HT-29 (cell line): ENCODE data around the gene DNAH14. TPM values are rescaled to one million over a fixed set of nuclear protein-coding genes. Genes with fewer than 3 reads are reported as not detected.
"Not testable (repeated sequence)": the region's sequence is repeated elsewhere in the genome, so short reads cannot be mapped to it uniquely, and the experiment has no call there.

Experiments
- DNase-seq: peaks from one replicate; pipeline ENCODE4 v3.0.0-alpha.2; 2015; ENCODE audit warnings: low spot score
- total RNA-seq: library from RNA; depleted of rRNA; stranded (reverse); fragments of >200 nt; shearing (Covaris generic); gene quantifications from 2 replicates; pipeline ENCODE4 v1.2.3, GENCODE V29; 2014

The DNAH14 gene
- total RNA-seq, 1 experiment from 2014 or later: 3.9 TPM

DNA sequence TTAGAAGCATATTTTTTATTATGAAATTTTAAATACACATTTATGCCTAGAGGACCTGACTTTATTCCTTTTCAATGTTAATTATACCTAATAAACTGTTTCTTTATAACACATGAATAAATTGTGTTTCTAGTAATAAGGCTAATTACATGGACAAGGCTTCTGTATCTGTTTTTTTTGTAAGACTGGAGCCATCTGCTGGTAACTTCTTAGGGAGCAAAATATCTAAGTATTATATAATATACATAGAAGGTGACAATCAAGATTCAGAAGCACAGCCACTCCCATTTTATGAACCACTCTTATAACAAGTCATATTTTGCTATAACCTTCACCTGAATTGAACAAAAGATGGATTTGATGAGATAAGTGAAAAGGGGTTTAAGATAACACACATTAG is 414.1 kb downstream of the DNAH14 start:
- peak; percentile 46 for DNase-seq

DNA sequence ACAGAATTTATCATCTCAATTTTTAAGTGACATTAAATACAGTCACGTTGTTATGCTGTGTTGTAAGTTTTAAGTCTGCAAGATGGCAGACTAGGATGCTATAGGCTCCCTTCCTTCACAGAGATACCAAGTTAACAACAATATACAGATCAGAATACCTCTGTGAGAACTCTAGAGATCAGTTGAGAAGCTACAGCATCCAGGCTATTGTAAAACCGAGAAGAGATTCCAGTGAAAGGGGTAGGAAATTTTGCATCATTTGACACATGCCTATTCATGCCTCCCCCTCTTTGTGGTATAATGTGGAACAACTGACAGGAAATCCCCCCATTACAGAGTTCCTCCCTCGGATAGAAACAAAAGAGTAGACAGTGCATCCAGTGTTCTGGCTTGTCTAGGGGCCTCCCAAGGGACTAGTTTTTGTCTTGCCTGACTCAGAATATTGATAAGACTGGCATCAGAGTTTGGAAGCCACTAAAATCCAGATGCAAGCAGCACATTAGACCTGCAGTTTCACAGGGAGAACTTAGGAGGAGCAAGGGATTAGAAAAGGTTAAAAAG is 417.7 kb downstream of the DNAH14 start:
- DNase-seq: no peak

DNA sequence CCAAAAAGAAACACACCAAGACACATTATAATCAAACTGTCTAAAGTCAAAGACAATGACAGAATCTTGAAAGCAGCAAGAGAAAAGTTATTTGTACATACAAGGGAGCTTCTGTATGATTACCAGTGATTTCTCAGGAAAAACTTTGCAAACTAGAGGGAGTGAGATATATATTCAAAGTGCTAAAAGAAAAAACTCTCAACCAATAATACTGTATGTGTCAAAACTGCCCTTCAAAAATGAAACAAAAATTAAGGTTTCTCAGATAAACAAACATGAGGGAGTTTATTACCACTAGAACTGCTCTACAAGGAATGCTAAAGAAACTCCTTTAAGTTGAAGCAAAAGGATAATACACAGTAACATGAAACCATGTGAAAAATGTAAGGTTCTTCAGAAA is 418.9 kb downstream of the DNAH14 start:
- no peak for DNase-seq

DNA sequence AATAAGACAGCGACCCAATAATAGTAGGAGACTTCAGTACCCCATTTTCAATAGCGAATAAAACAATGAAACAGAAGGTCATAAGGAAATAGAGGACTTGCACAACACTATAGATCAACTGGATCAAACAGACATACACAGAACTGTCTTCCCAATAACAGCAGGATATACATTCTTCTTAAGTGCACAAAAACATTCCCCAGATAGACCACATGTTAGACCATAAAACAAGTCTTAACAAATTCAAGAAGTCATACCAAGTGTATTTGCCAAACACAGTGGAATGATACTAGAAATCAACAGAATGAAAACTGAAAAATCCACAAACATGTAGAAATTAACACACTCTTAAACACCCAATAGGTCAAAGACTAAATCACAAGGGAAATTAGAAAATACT is 420.4 kb downstream of the DNAH14 start:
- DNase-seq: no peak

DNA sequence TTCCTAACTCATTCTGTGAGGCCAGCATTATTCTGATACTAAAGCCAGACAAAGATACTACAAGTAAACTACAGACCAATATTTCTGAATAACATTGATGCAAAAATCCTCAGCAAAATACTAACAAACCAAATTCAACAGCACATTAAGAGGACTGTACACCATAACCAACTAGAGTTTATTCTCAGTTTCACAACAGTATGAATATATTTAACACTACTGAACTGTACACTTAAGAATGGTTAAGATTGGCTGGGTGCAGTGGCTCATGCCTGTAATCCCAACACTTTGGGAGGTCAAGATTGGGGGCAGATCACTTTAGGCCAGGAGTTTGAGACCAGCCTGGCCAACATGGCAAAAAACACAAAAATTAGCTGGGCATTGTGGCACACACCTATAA is 421.4 kb downstream of the DNAH14 start:
- no peak for DNase-seq

DNA sequence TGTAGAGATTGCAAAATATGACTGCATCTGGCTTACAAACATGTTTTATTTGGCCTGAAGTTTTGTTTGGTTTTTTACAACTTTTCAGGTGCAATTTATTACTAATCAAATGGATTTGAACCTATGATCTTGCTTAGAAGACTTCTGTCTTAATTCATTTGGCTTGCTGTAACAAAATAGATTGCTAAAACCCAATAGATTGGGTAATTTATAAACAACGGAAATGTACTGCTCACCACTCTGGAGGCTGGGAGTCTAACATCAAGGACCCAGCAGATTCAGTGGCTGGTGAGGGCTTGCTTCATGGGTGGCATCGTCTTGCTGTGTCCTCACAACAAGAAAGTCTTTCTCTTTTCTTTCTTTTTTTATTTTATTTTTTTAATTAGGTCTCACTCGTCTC is 425.4 kb downstream of the DNAH14 start:
- DNase-seq: no peak

DNA sequence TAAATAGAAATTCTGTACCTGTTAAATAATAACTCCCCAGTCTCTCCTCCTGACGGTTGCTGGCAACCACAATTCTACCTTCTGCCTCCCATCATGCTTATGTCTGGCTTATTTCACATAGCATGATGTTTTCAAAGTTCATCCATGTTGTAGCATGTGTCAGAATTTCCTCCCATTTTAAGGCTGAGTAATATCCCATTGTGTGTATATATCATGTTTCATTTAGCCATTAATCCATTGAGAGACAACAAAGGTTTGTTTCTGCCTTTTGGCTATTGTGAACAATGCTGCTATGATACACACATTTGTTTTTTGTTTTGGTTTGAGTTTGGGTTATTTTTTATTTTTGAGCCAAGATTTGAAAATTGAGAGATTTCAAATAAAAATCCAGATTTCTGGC is 426.4 kb downstream of the DNAH14 start:
- no peak for DNase-seq

DNA sequence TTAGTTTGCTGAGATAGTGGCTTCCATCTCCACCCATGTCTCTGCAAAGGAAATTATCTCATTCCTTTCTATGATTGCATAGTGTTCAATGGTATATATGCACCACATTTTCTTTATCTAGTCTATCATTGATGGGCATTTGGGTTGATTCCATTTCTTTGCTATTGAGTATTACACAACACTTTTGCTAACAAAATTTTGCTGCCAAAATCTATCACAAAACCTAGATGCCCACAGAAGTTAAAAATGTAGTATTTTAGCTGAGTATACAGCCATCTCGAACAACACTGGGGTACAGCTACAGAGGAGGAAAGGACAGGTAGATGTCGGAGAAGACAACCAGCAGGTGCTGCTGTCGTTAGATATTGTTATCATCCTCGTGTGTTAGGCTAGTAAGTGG is 430.6 kb downstream of the DNAH14 start:
- DNase-seq: no peak

DNA sequence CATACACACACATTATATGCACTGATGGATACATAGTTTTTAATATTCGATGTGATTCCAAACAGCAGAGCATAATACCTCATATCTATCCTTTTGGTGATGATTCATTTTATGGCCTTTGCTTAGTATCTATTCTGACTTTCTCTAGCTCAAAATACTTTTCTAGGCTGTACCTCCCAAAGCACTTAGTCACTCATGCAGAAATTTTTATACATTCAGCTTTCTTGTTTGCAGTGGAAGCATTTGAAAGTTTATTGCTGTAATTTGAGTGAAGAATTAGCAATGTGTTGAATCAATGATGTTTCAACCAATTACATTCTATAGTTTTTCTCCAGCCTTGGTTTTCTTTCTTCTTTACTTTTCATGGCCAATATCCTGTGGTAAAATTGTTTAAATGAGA is 431.7 kb downstream of the DNAH14 start:
- no peak for DNase-seq

DNA sequence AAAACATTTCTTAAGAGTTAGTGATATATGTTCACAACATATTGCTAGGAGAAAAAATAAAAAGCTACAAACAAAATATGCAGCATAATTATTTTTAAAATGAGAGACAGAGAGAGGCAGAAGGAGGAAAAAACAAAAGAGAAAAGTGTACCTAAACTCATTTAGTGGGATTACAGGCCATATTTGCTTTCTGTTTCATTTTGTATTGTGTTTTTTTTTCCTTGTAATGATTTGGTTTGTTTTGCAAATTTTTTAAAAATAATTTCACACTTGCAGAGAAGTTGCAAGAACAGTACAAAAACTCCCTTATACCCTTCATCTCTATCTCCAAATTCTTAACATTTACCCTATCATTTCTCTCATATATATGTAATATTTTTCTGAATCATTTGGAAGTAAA is 433.3 kb downstream of the DNAH14 start:
- no peak for DNase-seq

DNA sequence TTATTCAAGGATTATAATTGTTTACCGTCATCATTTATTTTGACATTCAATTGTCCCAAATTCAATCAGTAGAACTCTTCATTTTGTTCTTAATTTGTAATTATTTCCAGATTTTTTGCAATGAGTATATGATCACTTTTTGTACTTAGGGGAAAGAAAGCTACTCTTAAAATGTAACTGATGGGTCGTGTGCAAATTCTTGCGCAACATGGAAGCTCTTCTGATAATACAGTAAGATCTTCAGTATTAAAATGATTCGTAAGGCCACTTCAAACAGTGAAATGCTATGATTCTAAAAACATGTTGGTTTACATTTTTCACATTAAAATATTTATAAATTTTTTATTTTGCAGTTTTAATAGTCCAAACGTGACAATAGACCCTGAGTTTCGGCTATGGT is 435.0 kb downstream of the DNAH14 start:
- DNase-seq: no peak

DNA sequence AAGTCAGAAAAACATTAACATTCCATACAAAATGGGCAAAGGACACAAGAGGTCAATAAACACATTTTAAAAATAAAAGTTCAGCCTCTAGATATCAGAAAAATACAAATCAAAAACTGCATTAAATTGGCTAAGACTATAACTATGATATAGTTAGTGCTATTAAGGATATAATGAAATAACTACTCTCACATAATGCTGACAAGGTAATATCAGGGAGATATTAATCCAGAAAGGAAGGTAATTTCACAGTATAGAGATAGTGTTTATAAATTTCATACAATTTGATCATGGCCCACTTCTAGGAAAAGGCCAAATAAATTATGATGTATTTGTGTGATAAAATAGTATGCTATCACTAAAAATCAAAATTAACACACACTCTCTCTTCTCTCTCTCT is 436.5 kb downstream of the DNAH14 start:
- no peak for DNase-seq

DNA sequence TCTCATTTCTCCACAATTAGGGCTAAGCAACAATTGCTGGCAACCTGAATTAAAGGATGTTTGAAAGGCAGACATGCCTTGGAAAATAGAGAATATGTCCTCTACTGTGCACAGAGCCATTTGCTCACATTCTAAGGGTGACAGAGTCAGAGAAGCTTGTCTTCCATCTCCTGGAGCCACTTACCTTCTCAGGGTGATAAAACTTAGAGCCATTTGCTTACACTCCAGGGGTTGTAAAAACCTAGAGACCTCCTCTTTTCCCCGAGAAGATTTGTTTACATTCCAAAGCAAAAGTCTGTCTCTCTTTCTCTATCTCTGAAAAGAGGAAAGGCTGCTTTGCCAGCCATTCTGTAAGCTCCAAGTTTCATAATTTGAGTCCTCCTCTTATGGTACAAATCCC is 437.1 kb downstream of the DNAH14 start:
- no peak for DNase-seq

DNA sequence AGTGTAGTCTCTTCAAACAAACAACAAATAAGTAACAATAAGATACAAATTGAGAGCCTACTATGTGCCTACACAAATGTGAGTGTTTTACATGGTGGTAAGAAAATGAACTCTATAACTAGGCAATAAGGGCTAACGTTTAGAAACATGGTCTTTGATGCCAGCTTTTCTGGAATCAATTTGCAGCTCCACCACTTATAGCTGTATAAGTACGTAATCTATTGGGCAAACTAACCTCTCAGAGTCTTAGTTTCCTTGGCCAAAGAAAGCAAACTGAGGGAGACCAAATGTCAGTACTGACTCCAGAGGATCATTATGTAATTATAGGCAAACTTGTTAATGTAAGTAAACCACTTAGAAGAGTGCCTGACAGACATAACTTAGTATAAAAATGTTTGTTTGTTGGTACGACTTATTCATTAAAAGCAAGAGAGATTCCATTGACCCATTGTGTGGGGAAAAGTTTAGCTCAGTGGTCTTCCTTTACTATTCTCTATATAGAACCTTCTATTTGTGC is 438.6 kb downstream of the DNAH14 start:
- DNase-seq: no peak

DNA sequence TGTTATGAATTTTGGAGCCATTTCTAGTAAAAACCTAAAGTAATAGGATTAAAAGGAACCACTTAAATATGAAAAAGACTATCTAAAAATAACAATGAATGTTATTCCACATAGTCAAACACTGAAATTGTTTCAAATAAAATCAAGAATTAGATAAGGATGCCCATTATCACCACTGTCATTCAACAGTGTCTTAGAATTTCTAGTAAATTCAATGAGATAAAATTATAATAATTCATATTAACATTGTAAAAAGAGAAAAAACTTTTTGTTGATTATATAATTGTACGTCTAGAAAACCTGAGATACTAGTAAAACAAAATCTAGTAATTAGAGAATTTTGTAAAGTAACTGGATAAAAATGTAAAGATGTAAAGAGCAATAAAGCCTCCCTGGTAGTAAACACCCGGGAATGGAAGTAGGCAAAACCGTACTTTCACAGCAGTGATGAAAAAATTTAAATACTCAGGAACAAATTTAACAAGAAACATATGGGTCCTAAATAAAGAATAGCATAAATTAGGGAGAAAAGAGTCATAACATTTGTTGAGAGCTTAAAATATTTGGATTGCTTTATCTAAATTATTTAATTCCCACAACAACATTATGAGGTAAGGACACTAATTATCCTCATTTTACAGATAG is 442.0 kb downstream of the DNAH14 start:
- DNase-seq: no peak

DNA sequence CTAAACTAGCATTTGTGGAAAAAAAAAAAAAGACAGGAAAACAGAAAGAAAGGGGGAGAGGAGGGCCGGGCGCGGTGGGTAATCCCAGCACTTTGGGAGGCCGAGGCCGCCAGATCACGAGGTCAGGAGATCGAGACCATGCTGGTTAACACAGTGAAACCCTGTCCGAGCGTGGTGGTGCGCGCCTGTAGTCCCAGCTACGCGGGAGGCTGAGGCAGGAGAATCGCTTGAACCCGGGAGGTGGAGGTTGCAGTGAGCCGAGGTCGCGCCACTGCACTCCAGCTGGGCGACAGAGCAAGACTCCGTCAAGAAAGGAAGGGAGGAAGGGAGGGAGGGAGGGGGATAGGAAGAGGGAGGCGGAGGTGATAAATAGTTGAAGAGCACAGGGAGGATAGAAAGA is 443.7 kb downstream of the DNAH14 start:
- DNase-seq: no peak

DNA sequence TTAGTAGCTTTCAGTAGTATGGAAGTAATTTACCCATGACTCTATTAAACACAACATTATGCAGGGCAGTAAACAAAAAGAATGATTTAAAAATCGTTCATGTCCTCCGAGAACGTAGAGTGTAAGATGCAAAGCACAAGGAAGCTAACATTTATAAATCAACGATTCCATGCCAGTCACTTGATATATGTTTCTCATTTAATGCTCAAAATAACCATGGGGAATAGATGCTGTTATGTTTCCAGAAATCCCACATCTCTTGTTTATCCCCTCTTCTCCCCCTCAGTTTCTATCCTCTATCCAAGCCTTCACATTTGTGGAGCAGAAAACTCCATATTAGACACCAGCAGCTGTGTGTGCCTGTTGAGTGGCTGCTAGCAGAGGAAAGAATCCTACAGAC is 445.5 kb downstream of the DNAH14 start:
- DNase-seq: no peak

DNA sequence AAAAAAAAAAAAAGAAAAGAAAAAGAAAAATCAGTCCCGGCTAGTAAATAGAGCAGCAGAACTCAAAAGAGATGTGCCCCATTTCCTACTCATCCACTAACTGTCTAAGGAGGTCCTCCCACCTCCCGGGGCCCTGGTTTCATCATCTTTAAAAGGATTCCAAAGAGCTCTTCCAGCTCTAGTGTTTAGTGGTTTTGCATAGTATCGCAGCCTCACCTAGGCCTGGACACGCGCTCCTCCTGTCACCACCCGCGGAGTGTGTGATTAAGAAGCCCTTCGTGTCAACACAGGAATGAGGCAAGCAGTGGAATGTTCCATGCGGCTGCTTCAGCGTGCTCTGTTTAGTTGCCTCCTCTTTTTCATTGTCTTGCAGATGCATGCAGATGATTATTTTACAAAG is 449.4 kb downstream of the DNAH14 start:
- no peak for DNase-seq

DNA sequence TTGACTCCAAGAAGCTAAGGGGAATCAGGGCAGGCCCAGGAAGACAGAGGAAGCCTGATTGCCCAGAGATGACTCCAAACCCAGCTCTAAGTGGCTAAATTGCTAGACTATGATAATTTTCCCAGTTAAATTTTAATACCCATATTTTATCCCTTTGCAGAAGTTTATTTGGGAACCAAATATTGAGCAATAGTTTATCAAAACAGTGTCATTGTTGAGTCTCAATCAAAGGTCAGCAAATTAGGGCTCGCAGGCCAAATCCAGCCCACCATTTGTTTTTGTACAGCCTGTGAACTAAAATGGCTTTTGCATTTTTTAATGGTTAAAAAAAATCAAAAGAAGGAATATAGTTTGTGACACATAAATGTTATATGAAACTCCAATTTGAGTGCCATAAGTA is 451.2 kb downstream of the DNAH14 start:
- DNase-seq: no peak

DNA sequence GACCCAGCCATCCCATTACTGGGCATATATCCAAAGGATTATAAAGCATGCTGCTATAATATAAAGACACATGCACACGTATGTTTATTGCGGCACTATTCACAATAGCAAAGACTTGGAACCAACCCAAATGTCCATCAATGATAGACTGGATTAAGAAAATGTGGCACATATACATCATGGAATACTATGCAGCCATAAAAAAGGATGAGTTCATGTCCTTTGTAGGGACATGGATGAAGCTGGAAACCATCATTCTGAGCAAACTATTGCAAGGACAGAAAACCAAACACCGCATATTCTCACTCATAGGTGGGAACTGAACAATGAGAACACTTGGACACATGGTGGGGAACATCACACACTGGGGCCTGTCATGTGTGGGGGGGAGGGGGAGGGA is 457.4 kb downstream of the DNAH14 start:
- DNase-seq: not testable (repeated sequence)

DNA sequence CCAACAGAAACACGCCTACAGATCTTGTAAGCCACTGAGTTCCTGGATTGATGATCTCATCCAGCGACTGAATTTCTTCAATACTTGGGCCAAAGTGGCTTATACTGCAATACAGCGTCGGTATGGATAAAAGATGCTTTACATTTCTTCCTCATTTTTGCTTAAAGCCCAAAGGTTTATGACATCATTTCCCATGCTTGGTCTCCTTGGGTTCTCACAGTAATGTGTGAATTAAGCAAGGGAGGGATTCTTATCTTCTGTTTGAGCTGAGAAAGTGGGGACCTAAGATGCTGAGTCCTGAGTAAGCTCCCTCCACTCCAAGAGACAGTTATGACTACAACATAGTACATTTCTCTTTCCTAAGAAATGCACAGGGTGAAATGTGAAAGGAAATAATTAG is 458.9 kb downstream of the DNAH14 start:
- no peak for DNase-seq

DNA sequence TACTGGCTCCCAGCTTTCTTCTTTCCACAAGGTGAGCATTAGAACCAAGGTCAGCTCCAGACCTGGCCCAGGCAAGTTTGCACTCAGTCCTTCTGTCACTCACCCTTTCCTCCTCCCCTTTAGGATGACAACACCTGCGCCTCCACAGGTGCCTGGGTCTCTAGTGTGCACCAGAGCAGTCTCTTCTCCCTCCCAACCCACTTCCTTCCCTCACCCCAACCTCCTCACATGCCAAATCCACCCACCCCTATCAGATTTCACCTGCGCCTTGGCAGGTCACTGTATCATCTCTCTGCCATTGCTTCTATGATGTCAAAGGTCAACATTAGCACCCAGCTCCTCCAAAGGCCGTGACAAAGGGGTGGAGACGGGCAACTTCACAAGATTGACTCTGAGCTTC is 460.4 kb downstream of the DNAH14 start:
- no peak for DNase-seq

DNA sequence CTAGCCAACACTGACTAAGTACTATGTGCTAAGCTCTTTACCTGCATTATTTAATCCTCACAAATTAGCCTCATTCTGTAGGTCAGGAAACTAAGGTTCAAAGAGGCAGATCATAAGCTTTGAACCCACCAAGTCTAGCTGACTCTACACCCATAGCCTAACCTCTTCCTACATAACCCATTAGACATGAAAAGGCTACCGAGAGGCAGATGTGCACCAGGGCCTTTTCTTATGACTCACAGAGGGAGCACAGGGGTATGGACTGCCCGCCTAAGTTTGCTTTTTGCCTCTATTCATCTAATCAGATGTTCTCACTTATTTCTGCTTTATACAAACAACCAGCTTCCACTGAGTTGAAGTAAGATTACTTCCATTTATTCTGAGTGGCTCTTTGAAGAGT is 466.9 kb downstream of the DNAH14 start:
- DNase-seq: no peak

DNA sequence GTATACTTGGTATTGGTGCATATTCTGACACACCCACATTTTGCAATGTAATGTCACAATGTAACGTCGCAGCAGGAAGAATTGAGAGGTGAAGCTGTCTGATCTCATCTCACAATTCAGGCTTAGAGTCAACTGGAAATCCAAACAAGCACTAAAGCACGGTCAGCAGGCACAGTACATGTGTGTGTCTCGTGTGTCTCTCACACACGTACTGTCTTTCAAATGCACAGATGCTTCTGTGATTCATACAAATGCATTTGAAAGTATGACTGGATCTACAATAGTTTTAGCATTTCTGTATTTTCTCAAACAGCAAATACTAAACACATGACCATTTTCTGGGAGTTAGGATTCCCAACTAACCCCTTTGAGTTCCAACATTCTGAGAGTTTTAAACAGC is 471.5 kb downstream of the DNAH14 start:
- no peak for DNase-seq
